Right atrium auricular region (tissue), 2 donors: ENCODE data around the gene RBM25. TPM values are rescaled to one million over a fixed set of nuclear protein-coding genes. Genes with fewer than 3 reads are reported as not detected.

ENCODE experiments used
- DNase-seq: peaks from one replicate; pipeline ENCODE4 v3.0.0-alpha.2; 2019; ENCODE audit warnings: low spot score
- H3K27ac ChIP-seq, 2 donors: fragments of 200-600 bp; sonication (generic); 1 replicate in 1 of 2; 2 replicates in 1 of 2; pipeline ENCODE4 v1.5.1; 2016 to 2019
- H3K27me3 ChIP-seq, 2 donors: fragments of 200-600 bp; sonication (generic); one replicate each; pipeline versions ENCODE4 v1.5.1 to v1.6.0; 2017 to 2019
- H3K36me3 ChIP-seq: fragments of 200-600 bp; sonication (generic); one replicate; pipeline ENCODE4 v1.5.1; 2016
- H3K4me1 ChIP-seq, 2 donors: fragments of 200-600 bp; sonication (generic); one replicate each; pipeline versions ENCODE4 v1.5.1 to v1.6.0; 2017 to 2019
- H3K4me3 ChIP-seq, 2 donors: fragments of 200-600 bp; sonication (generic); 1 replicate in 1 of 2; 2 replicates in 1 of 2; pipeline ENCODE4 v1.5.1; 2017 to 2019; ENCODE audit warnings: mild to moderate bottlenecking in 1 of 2, moderate library complexity in 1 of 2
- H3K9me3 ChIP-seq, 2 donors: fragments of 200-600 bp; sonication (generic); one replicate each; pipeline ENCODE4 v1.5.1; 2019
- total RNA-seq, 2 donors: library from RNA; depleted of rRNA; stranded (reverse); fragments of >200 nt; gene quantifications; one replicate each; pipeline ENCODE4 v1.1.0, GENCODE V29; 2016
- TF ChIP-seq, protein P1 (sequence below), 2 donors: fragments of 200-600 bp; sonication (generic); IDR thresholded peaks; one replicate each; pipeline ENCODE4 v1.5.1; 2019; ENCODE audit warnings: antibody characterized with exemption in 2 of 2

The RBM25 gene
- total RNA-seq, 2 donors from 2014 or later, result 17.3 to 20.2 TPM

GRCh38 chr14:73116079-73116665 is 57.8 kb downstream of the RBM25 start:
- Histone ChIP-seq H3K36me3 (peaks cover 79% of the 10 kb centered on the region), H3K4me1 (no peaks in the 10 kb centered on the region), H3K27me3 (no peaks in the 10 kb centered on the region), H3K9me3 (no peaks in the 10 kb centered on the region), H3K4me3 (no peak overlapping the region), H3K27ac (peak overlapping the region in 1 of 2 donors; percentile 40)
- DNase-seq, result no peak
- TF ChIP-seq, protein P1, sequence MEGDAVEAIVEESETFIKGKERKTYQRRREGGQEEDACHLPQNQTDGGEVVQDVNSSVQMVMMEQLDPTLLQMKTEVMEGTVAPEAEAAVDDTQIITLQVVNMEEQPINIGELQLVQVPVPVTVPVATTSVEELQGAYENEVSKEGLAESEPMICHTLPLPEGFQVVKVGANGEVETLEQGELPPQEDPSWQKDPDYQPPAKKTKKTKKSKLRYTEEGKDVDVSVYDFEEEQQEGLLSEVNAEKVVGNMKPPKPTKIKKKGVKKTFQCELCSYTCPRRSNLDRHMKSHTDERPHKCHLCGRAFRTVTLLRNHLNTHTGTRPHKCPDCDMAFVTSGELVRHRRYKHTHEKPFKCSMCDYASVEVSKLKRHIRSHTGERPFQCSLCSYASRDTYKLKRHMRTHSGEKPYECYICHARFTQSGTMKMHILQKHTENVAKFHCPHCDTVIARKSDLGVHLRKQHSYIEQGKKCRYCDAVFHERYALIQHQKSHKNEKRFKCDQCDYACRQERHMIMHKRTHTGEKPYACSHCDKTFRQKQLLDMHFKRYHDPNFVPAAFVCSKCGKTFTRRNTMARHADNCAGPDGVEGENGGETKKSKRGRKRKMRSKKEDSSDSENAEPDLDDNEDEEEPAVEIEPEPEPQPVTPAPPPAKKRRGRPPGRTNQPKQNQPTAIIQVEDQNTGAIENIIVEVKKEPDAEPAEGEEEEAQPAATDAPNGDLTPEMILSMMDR (IDR thresholded peaks at IDR 0.05), result no peak

DNA sequence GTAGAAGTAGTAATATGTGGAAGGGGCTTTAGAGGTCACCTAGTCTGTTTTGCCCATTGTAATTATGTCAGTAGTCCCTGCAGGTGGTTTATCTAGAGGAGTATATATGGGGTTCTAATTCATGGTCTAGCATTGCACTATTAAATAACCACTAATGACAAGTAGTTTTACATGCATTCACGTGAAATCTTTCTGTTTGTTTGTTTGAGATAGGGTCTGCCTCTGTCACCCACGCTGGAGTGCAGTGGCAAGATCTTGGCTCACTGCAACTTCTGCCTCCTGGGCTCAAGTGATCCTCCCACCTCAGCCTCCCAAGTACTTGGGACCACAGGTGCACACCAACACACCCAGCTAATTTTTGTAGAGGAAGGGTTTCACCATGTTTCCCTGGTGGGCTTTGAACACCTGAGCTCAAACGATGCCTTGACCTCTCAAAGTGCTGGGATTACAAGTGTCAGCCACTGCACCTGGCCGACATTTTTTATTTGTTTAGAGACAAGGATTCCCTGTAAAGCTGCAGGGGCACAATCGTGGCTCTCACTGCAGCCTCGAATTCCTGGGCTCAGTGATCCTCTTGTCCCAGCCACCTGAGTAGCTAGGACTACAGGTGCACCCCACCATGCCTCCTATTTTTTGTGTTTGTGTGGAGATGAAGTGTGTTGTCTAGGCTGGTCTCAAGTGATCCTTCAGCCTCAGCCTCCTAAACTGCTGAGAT is 66.0 kb downstream of the RBM25 start:
- peaks cover 26% of the 10 kb centered on the region for H3K36me3 ChIP-seq
- no peaks in the 10 kb centered on the region for H3K9me3 ChIP-seq
- no peak overlapping the region for H3K4me3 ChIP-seq
- no peaks in the 10 kb centered on the region for H3K27me3 ChIP-seq
- no peak for DNase-seq
- TF ChIP-seq, protein P1 (IDR thresholded peaks at IDR 0.05), result no peak
- H3K4me1 ChIP-seq, result no peaks in the 10 kb centered on the region
- H3K27ac ChIP-seq, result no peak overlapping the region

DNA sequence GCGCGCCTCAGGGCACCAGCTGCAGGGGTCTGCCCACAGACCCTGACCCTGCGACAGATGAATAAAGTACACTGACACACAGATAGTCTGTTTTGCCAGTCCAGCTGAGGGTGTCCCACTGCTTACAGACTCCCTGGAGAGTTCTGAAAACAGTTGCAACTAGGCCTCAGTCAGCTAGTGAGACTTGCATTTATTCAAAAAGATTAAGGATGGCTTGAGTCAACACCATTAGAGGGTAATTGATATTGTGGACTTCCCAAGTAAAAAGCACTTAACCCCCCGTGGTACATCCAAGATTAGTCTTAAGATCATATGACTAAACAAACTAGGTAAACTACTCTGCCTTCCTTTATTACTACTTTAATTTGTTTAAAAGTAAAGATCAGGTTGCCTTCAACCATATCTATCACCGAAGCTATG is 66.8 kb downstream of the RBM25 start:
- no peak overlapping the region for H3K4me3 ChIP-seq
- TF ChIP-seq, protein P1 (IDR thresholded peaks at IDR 0.05), result no peak
- H3K36me3 ChIP-seq, result peaks cover 17% of the 10 kb centered on the region
- no peak for DNase-seq
- H3K27ac ChIP-seq, result no peak overlapping the region
- H3K4me1 ChIP-seq, result no peaks in the 10 kb centered on the region
- H3K9me3 ChIP-seq, result no peaks in the 10 kb centered on the region
- H3K27me3 ChIP-seq, result no peaks in the 10 kb centered on the region

- Histone ChIP-seq H3K27ac (no peak overlapping the region), H3K4me1 (no peaks in the 10 kb centered on the region), H3K36me3 (peaks cover 12% of the 10 kb centered on the region), H3K4me3 (no peak overlapping the region), H3K27me3 (no peaks in the 10 kb centered on the region), H3K9me3 (no peaks in the 10 kb centered on the region)
- no peak for DNase-seq
- TF ChIP-seq, protein P1 (IDR thresholded peaks at IDR 0.05), result no peak
Measured at GRCh38 chr14:73125746-73126145, 67.4 kb downstream of the RBM25 start.

- no peak overlapping the region for H3K4me3 ChIP-seq
- DNase-seq, result no peak
- no peaks in the 10 kb centered on the region for H3K9me3 ChIP-seq
- no peak overlapping the region for H3K27ac ChIP-seq
- no peaks in the 10 kb centered on the region for H3K36me3 ChIP-seq
- TF ChIP-seq, protein P1 (IDR thresholded peaks at IDR 0.05), result no peak
- no peaks in the 10 kb centered on the region for H3K27me3 ChIP-seq
- H3K4me1 ChIP-seq, result peaks cover 0 to 15% of the 10 kb centered on the region in 2 donors
Measured at GRCh38 chr14:73133795-73134194, 75.5 kb downstream of the RBM25 start.
